Muscle of arm (tissue), 12 donors: Measurements from ENCODE around the gene TPCN1. TPM values are rescaled to one million over a fixed set of nuclear protein-coding genes. Genes with fewer than 3 reads are reported as not detected.

Experiments used
- DNase-seq: peaks from one replicate; pipeline ENCODE4 v3.0.0-alpha.2; 2013
- polyA plus RNA-seq, 12 donors: library from polyadenylated mRNA; unstranded; fragments of 120-200 nt; gene quantifications; one replicate each; pipeline ENCODE4 v1.2.1, GENCODE V29; 2013; ENCODE audit not compliant: insufficient read length in 12 of 12

The TPCN1 gene
- polyA plus RNA-seq, 12 donors, result 17.8 to 50.9 (median 34.5) TPM; not detected in 1

GRCh38 chr12:113240395-113240794, 19.1 kb downstream of the TPCN1 start:
- no peak for DNase-seq

GRCh38 chr12:113241191-113242025, 20.1 kb downstream of the TPCN1 start:
- peak; percentile 59 for DNase-seq

GRCh38 chr12:113242026-113242418, 20.8 kb downstream of the TPCN1 start:
- no peak for DNase-seq

- no peak for DNase-seq
Measured at GRCh38 chr12:113242560-113242959, 21.3 kb downstream of the TPCN1 start.

- DNase-seq, result peak; percentile 45
Measured at GRCh38 chr12:113244047-113244460, 22.8 kb downstream of the TPCN1 start.

- DNase-seq, result no peak
Measured at GRCh38 chr12:113244478-113244958, 23.3 kb downstream of the TPCN1 start.

- peak; percentile 77 for DNase-seq
Measured at GRCh38 chr12:113245695-113246477, 24.6 kb downstream of the TPCN1 start.

GRCh38 chr12:113246478-113247122, 25.3 kb downstream of the TPCN1 start:
- no peak for DNase-seq

- DNase-seq, result no peak
Measured at GRCh38 chr12:113247123-113248050, 26.1 kb downstream of the TPCN1 start.

- DNase-seq, result no peak
Measured at GRCh38 chr12:113248051-113248825, 27.0 kb downstream of the TPCN1 start.

- no peak for DNase-seq
Measured at GRCh38 chr12:113248842-113249435, 27.7 kb downstream of the TPCN1 start.

- DNase-seq, result no peak
Measured at GRCh38 chr12:113249546-113249945, 28.3 kb downstream of the TPCN1 start.

GRCh38 chr12:113250045-113250444, 28.8 kb downstream of the TPCN1 start:
- DNase-seq, result no peak

GRCh38 chr12:113251404-113252070, 30.3 kb downstream of the TPCN1 start:
- no peak for DNase-seq

- DNase-seq, result no peak
Measured at GRCh38 chr12:113252494-113252893, 31.2 kb downstream of the TPCN1 start.

GRCh38 chr12:113253532-113254285, 32.4 kb downstream of the TPCN1 start:
- no peak for DNase-seq

- DNase-seq, result no peak
Measured at GRCh38 chr12:113254298-113254697, 33.0 kb downstream of the TPCN1 start.

- no peak for DNase-seq
Measured at GRCh38 chr12:113257564-113257963, 36.3 kb downstream of the TPCN1 start.

GRCh38 chr12:113260127-113260526, 38.9 kb downstream of the TPCN1 start:
- DNase-seq, result no peak
